G401.6 (cell line): ENCODE data around the gene MROH2B.

Experiments used
- FAIRE-seq: peaks from 2 replicates; lab custom pipeline; 2012; peaks lifted over from hg19 to GRCh38; lab: Jason Lieb, UNC

The MROH2B gene

GRCh38 chr5:41071242-41071641 lies at the start of gene MROH2B:
MROH2B (minus strand) TSS chr5:41071342; CDS start chr5:41070852, 490 bp downstream.
- FAIRE-seq = no peak

DNA sequence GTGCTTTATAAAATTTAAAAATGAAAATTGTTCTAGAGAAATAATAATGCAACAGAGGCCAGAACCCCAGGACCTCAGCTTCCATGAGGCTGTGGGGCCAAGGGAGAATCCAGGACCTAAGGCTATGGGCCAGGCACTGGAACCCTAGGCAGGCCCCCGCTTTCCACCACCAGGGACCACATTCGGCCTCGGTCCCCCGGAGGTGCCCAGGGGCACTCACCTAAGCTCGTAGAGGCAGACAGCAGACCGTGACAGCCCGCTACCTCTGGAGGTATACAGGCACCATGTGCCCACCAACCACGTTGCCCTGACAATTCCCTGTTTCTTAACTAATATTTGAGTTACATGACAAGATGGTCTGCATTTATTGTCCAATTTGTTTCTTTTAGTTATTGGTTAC lies 49.5 kb upstream of the MROH2B start:
- FAIRE-seq = no peak

DNA sequence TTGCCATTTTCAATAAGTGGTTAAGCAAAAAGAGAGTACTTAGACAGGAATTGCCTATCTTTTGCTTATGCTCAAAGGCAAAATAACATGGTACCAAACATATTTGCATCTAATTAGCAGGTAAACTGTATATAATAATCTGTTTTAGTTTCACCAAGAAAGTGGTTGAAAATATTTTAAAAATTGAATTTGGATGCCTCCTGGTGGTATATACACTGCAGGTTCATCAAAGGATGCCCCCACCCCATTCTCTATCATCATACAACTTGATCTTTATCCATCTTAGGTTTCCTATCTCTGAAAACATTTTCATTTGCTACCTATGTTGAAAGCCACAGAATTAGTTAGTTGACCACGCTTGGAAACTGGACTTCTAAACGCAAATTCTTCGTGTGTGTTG lies 47.0 kb upstream of the MROH2B start:
- FAIRE-seq = no peak

DNA sequence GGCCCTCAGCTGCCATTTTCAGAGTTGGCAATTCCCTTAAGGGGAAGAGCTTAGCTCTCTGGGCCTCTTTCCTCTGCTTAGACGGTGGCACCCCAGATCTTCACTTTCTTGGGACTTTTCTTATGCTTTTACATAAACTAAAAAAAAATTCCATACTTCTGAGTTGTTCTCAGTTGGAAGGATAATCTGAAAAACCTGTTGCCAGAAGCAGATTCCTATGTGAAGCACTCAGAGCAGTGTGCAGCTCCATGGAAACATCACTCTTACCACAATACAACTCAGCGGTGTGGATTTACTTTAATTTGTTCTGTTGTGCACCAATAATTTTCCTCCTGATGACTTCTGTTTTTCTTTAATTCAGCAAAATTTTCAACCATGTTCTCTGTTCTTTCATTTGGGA lies 44.1 kb upstream of the MROH2B start:
- no peak for FAIRE-seq

GRCh38 chr5:41112486-41113455 lies 41.6 kb upstream of the MROH2B start:
- no peak for FAIRE-seq

- no peak for FAIRE-seq
Measured at GRCh38 chr5:41109186-41109585, 38.0 kb upstream of the MROH2B start.

GRCh38 chr5:41102341-41102740 lies 31.2 kb upstream of the MROH2B start:
- FAIRE-seq = no peak

- no peak for FAIRE-seq
Measured at GRCh38 chr5:41097642-41098041, 26.5 kb upstream of the MROH2B start.

- FAIRE-seq = no peak
Measured at GRCh38 chr5:41095324-41096101, 24.4 kb upstream of the MROH2B start.

GRCh38 chr5:41094871-41095270 lies 23.7 kb upstream of the MROH2B start:
- no peak for FAIRE-seq

DNA sequence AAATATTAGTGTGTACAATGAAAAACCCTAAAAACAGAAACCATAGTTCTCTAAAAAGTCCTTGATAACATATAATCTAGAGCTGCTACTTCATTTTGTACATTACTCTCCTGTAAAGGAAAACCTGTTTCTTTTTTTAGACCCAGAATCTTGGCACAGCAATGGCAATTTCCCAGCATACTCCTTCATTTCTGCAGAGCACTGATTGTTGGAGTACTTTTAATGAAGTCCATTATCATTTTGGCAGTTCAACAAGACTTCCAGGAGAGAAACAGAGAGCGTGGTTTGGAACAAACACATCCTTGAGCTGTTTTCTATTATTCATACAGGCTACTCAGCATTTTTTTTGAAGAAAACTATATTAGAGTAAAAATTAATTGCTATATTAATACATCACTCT lies 22.7 kb upstream of the MROH2B start:
- no peak for FAIRE-seq

DNA sequence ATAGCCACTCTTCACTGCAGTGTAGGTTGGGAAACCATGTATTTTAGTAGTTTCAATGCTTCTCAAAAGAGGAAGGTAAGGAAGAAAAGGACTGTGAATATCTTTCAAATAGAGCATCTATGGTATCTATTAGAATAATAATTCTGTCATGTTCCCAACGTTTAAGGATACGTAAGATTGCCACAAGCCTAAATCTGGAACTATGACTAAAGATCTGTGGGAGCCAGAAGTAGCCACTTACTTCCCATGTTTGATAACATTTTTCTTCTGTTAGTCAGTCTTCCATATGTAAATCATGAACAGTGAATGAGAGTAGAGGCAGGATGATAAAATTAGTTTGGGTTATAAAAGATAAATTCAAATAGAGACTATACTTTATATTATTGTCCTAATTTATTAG lies 16.3 kb upstream of the MROH2B start:
- FAIRE-seq = no peak

DNA sequence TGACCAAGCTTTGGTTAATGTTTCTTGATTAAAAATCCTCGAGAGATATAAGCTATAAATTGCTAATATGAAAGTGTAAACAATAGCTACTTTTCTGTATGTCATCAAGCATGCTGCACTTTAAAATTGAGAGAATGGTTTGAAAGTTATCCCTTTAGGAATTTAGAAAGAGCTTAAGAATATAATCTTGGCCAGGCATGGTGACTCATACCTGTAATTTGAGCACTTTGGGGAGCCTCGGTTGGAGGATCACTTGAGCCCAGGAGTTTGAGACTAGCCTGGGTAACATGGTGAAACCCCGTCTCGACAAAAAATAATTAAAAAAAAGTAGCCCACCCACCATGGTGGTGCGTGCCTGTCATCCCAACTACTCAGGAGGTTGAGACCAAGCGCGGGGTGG lies 12.2 kb upstream of the MROH2B start:
- FAIRE-seq = no peak

DNA sequence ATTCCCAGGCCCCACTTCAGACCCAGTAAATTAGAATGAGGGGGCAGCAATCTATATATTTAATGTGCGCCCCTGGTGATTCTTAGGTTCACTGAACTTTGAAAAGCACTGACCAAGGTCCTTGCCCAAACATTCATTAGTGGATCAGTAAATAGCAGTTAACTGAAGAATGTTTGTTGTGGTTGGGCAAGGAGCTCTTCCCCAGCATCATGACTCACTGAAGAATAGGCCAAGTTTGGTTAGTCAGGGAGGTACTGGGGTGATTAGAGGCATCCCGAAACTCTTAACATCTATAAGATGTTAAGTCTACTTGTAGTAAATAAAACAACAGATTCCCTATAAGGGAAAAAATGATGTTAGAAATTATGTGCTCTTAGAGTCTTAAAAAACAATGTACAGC lies 833 bp upstream of the MROH2B start:
- FAIRE-seq = no peak

DNA sequence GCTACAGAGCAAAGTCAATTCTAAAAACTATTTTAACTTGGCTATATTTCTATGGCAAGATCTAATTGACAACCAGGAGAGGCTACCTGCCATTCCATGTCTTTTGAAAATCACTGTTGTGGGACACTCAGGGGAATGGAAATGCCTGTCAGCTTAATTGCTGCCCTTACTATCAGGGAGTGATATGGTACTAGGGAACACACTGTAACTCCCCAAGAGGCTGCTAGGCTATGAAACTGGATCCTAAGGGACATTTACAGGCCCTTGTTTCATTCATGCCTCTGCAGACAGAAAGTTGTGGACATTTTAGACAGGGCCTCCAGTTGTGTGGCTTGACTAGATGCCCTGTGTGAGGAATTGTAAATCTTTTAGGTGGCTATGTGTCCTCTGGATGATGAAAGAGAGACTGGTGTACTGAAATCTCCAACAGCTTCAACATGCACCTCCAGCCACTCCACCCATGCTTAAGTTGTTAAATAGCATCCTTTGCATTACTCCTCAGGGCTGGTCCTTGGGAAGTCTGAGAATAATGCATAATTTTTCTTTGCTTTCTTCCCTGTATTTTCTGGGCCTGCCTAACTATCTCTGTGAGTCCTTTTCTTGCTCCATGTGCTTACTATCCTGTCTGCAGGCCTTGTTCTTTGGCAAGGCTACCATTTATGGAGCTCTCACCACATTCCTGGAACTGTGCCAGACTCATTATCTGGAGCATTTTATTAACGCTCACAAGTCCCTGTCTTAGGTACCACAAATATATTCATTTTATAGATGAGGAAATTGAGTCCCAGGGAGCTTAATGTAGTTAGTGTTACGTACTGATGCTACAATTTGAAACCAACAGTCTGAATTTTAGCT lies 3.2 kb downstream of the MROH2B start:
- no peak for FAIRE-seq

DNA sequence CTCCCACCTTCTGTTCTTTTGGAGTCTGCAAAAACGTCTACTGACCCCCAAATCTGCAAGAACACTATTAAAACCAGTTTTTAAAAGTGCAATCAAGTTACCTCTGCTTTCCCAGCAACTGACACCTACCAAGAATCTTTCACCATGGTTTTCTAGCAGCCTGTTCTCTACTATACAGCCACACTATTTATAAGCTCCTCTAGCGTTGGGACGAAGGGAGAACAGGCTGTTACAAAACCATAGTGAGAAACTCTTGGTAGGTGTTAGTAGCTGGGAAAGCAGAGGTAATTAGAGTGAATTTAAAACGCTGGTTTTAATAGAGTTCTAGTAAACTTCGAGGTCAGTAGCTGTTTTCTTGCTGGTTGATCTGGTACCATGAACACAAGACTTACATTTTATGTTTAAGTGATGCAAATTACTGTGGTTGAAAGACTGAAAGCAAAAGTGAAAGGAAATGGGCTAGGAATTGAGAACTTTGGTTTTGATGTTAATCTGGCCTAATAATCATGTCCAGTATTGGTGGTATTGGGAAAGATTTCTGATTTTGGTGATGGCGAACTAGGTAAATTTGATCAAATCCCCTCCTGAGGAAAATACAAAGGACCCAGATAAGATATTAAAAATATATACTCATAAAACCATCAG lies 5.3 kb downstream of the MROH2B start:
- FAIRE-seq = no peak

DNA sequence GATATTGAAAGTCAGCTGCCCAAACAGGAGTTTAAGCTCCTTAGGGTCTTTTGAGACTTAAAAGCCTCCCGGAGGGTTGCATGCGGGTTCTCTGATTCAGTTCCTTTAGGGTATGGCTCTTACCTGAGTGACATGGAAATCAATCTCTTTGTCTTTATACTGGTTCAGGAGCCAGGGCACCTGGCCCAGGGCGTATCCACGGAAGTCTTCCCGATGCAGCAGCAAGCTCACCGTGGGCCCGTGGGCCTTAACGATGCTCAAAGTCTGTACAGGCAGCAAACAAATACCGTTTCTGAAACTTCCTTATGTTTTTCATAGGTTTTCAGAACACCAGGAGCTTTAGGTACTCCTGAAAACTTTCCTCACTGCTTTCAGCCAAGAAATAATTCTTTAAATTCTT lies 13.2 kb downstream of the MROH2B start:
- no peak for FAIRE-seq

- FAIRE-seq = no peak
Measured at GRCh38 chr5:41057231-41057630, 13.9 kb downstream of the MROH2B start.

- FAIRE-seq = no peak
Measured at GRCh38 chr5:41048986-41049385, 22.2 kb downstream of the MROH2B start.

DNA sequence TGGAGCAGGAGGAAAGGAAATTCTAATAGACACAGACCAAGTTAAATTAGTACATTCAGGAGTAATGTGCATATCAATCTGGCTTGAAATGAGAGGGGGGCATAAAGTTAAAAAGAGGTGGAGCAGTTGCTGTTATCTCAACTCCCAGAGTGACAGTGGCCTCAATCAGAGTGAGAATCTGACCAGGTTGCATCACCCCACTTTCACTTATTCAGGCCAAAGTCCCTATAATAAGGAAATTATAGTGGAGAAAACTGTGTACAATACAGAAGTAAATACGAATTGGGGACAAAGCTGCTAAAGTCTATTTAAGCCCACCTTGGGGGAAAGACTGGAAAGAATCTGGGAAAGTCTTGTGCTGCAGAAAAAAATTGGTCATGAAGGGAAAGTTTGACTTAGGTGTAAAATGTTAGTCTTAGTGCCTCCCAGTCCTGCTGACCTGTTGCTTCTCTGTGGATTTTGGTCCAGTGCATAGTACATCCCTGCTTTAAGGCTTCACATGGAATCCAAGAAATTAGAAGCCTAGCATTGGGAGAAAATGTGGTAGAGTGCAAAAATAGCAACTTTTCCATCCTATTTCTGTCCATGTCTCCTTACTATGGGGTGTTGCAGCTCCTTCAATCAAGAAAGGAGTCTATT lies 27.9 kb downstream of the MROH2B start:
- FAIRE-seq = no peak

- no peak for FAIRE-seq
Measured at GRCh38 chr5:41032973-41033372, 38.2 kb downstream of the MROH2B start.
